Activated CD8-positive, alpha-beta T cell treated with anti-CD3 and anti-CD28 coated beads for 36 hours (primary cell): Measurements from ENCODE around the gene AATK. TPM values are rescaled to one million over a fixed set of nuclear protein-coding genes. Genes with fewer than 3 reads are reported as not detected.

Experiments used
- ATAC-seq: fragments of 200-7000 bp; cut with Tn5 transposase; one replicate; pipeline ENCODE4 v1.10.0; 2021; ENCODE audit warnings: mild to moderate bottlenecking, moderate library complexity
- CTCF ChIA-PET: fragments of 350-600 bp; sonication (Branson Sonifier 250); formaldehyde crosslinking; loops from one replicate; lab custom pipeline; 2021; ENCODE audit warnings: antibody characterized with exemption; lab: Charles Lee
- POLR2A ChIA-PET: fragments of 350-600 bp; sonication (Branson Sonifier 250); formaldehyde crosslinking; loops from one replicate; lab custom pipeline; 2021; ENCODE audit warnings: antibody characterized with exemption; lab: Charles Lee
- DNase-seq: peaks from one replicate; pipeline ENCODE4 v3.0.0-alpha.2; 2020
- H3K27ac Mint-ChIP-seq: one replicate; pipeline ENCODE4 v1.8.0; 2021; ENCODE audit warnings: mild to moderate bottlenecking, mixed read lengths
- H3K27me3 Mint-ChIP-seq: one replicate; pipeline ENCODE4 v1.8.0; 2021; ENCODE audit warnings: mixed read lengths
- H3K36me3 Mint-ChIP-seq: one replicate; pipeline ENCODE4 v1.8.0; 2021; ENCODE audit warnings: low read depth, mixed read lengths
- H3K4me1 Mint-ChIP-seq: one replicate; pipeline ENCODE4 v1.8.0; 2021; ENCODE audit warnings: low read depth, mixed read lengths
- H3K4me3 Mint-ChIP-seq: one replicate; pipeline ENCODE4 v1.8.0; 2021; ENCODE audit warnings: mild to moderate bottlenecking, moderate library complexity, mixed read lengths
- H3K9me3 Mint-ChIP-seq: one replicate; pipeline ENCODE4 v1.8.0; 2021; ENCODE audit warnings: mixed read lengths
- intact Hi-C: fragments of 100-400 bp; cut with micrococcal nuclease; formaldehyde crosslinking; loops from one replicate; pipeline ENCODE4 v1.10.0; 2022
- total RNA-seq, 2 experiments: library from RNA; stranded (reverse); gene quantifications; one replicate each; pipeline ENCODE4 v1.2.3, GENCODE V29; 2021
- TF ChIP-seq, protein P1 (sequence below): fragments of 200-600 bp; IDR thresholded peaks from one replicate; pipeline ENCODE4 v1.8.0; 2022; ENCODE audit warnings: antibody characterized with exemption, mild to moderate bottlenecking

Gene AATK
- total RNA-seq, 2 experiments from 2014 or later: 0.63 to 0.98 TPM

DNA sequence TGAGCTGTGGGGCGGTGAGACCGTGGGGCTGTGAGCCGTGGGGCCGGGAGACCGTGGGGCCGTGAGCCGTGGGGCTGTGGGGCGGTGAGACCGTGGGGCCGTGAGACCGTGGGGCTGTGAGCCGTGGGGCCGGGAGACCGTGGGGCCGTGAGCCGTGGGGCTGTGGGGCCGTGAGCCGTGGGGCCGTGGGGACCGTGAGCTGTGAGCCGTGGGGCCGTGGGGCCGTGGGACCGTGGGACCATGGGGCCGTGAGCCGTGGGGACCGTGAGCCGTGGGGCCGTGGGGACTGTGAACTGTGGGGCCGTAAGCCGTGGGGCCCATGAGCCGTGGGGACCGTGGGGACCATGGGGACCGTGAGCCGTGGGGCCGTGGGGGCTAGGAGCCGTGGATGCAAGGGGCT lies 25.3 kb downstream of the AATK start:
- no peaks in the 10 kb centered on the region for H3K4me1 Mint-ChIP-seq
- CTCF ChIA-PET: interaction anchor here (5.0 kb wide), 1 partner anchor 100 kb away, joined by 30 read pairs; the partner anchor contains the start of genes NDUFAF8 and TEPSIN
- POLR2A ChIA-PET: no interaction called here
- ATAC-seq (no peak), DNase-seq (no peak)
- TF ChIP-seq, protein P1, sequence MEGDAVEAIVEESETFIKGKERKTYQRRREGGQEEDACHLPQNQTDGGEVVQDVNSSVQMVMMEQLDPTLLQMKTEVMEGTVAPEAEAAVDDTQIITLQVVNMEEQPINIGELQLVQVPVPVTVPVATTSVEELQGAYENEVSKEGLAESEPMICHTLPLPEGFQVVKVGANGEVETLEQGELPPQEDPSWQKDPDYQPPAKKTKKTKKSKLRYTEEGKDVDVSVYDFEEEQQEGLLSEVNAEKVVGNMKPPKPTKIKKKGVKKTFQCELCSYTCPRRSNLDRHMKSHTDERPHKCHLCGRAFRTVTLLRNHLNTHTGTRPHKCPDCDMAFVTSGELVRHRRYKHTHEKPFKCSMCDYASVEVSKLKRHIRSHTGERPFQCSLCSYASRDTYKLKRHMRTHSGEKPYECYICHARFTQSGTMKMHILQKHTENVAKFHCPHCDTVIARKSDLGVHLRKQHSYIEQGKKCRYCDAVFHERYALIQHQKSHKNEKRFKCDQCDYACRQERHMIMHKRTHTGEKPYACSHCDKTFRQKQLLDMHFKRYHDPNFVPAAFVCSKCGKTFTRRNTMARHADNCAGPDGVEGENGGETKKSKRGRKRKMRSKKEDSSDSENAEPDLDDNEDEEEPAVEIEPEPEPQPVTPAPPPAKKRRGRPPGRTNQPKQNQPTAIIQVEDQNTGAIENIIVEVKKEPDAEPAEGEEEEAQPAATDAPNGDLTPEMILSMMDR: no peak
- H3K27me3 Mint-ChIP-seq: peaks cover 2% of the 10 kb centered on the region
- intact Hi-C loops: loop anchor here (5.0 kb wide), 1 partner anchor 102 kb away; no protein-coding TSS in a partner anchor
- H3K4me3 Mint-ChIP-seq: no peak overlapping the region
- H3K27ac Mint-ChIP-seq: no peak overlapping the region
- no peaks in the 10 kb centered on the region for H3K36me3 Mint-ChIP-seq
- peaks cover 17% of the 10 kb centered on the region for H3K9me3 Mint-ChIP-seq

DNA sequence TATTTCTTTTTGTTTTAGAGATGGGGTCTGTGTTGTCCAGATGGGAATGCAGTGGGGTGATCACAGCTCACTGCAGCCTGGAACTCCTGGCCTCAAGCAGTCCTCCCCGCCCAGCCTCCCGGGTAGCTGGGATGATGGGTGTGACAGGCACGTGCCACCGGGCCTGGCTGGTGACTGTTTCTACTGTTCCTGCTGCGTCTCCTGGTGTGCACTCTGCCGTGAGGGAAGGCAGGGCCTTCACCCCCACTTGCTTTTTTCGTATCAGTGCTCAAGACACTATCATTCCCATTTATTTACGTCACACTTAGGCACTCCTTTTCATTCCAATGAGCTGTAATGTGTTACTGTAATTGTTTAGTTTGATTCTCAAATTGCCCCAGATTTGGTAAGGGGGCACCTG lies 26.0 kb downstream of the AATK start:
- CTCF ChIA-PET: no interaction called here

DNA sequence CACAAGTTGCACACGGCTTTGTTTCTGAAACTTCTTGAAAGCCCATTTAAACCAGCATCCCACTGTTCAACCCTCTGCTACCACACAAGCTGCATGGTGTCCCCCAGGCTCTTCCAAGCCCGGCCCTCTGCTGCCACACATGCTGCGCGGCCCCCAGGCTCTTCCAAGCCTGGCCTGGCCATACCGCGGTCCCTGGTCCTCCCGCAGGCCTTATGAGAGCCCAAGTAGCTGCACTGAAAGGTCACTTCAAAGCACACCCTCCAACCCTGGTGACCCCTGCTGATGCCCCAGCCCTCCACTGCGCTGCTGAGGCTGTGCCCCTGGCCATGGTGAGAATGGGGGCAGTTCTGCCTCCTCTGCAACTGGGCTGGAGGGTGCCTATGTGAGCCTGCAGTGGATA lies 26.6 kb downstream of the AATK start:
- Mint-ChIP-seq H3K4me1 (no peaks in the 10 kb centered on the region), H3K27ac (no peak overlapping the region), H3K9me3 (peaks cover 17% of the 10 kb centered on the region), H3K4me3 (no peak overlapping the region), H3K27me3 (peaks cover 2% of the 10 kb centered on the region), H3K36me3 (no peaks in the 10 kb centered on the region)
- no peak for ATAC-seq
- CTCF ChIA-PET: no interaction called here
- TF ChIP-seq, protein P1: no peak
- intact Hi-C loops: no loop called here
- no peak for DNase-seq
- POLR2A ChIA-PET: no interaction called here

More for the DNA sequence above, 26.0 kb downstream of the AATK start:
- no peak overlapping the region for H3K27ac Mint-ChIP-seq
- peaks cover 17% of the 10 kb centered on the region for H3K9me3 Mint-ChIP-seq
- H3K4me3 Mint-ChIP-seq: no peak overlapping the region
- DNase-seq (no peak), ATAC-seq (no peak)
- H3K27me3 Mint-ChIP-seq: peaks cover 2% of the 10 kb centered on the region
- H3K4me1 Mint-ChIP-seq: no peaks in the 10 kb centered on the region
- POLR2A ChIA-PET: no interaction called here
- intact Hi-C loops: loop anchor here (5.0 kb wide), 1 partner anchor 102 kb away; no protein-coding TSS in a partner anchor
- TF ChIP-seq, protein P1: no peak
- no peaks in the 10 kb centered on the region for H3K36me3 Mint-ChIP-seq

DNA sequence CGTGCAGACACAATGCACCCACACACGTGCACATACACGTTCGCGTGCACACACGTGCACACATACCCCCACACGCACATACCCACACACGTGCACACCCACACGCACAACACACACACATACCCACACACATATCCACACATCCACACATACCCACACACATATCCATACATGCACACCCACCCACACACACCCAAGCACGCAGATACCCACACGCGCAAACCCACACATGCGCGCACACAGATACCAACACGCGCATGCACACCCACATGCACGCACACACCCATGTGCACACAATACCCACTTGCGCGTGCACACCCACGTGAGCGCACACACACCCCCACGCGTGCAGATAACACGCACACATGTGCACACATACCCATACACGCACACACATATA lies 27.5 kb downstream of the AATK start:
- Mint-ChIP-seq H3K4me3 (no peak overlapping the region), H3K9me3 (peaks cover 17% of the 10 kb centered on the region), H3K4me1 (no peaks in the 10 kb centered on the region), H3K27ac (no peak overlapping the region), H3K27me3 (peaks cover 2% of the 10 kb centered on the region), H3K36me3 (no peaks in the 10 kb centered on the region)
- no peak for ATAC-seq
- DNase-seq: no peak
- CTCF ChIA-PET: no interaction called here
- TF ChIP-seq, protein P1: no peak
- POLR2A ChIA-PET: no interaction called here
- intact Hi-C loops: no loop called here

DNA sequence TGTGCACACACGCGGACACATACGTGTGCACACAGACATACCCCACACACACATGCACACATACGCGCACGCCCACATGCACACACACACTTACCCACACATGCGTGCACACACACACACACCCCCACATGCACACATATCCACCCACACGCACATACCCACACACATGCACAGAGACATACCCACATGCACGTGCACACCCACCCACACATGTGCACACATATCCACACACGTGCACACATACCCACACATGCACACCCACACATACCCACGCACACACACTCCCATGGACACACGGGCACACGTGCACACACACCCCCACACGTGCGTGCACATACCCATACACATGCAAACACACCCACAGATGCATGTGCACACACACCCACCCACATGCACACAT lies 27.9 kb downstream of the AATK start:
- no peak for ATAC-seq
- peaks cover 2% of the 10 kb centered on the region for H3K27me3 Mint-ChIP-seq
- intact Hi-C loops: no loop called here
- peaks cover 17% of the 10 kb centered on the region for H3K9me3 Mint-ChIP-seq
- no peaks in the 10 kb centered on the region for H3K36me3 Mint-ChIP-seq
- H3K27ac Mint-ChIP-seq: no peak overlapping the region
- H3K4me3 Mint-ChIP-seq: no peak overlapping the region
- ChIA-PET CTCF (no interaction called here), POLR2A (no interaction called here)
- H3K4me1 Mint-ChIP-seq: no peaks in the 10 kb centered on the region
- no peak for DNase-seq
- TF ChIP-seq, protein P1: no peak
